ENCODE measurements around the gene CCDC177.

- TF ChIP-seq CTCF (conservative IDR thresholded peaks at IDR 0.05; ENCODE audit: low read length): no peak
- no peak for TF ChIP-seq EZH2phosphoT487 (IDR thresholded peaks at IDR 0.05; ENCODE audit: borderline replicate concordance, low read depth, low read length)
Observed at GRCh38 chr14:69538766-69539165, 35.9 kb downstream of the CCDC177 start.
